Neuron (in vitro differentiated cells): ENCODE results near the gene BLVRA.
"Not testable (repeated sequence)": the region's sequence is repeated elsewhere in the genome, so short reads cannot be mapped to it uniquely, and the experiment has no call there.

Experiments used
- H2AFZ ChIP-seq: one replicate; pipeline ENCODE4 v1.6.1; 2013; ENCODE audit warnings: low read depth, mild to moderate bottlenecking, inconsistent platforms, low read length, moderate library complexity
- H3K27me3 ChIP-seq: one replicate; pipeline ENCODE4 v1.6.1; 2013; ENCODE audit warnings: low read length; ENCODE audit not compliant: insufficient read depth
- H3K36me3 ChIP-seq: one replicate; pipeline ENCODE4 v1.6.1; 2013; ENCODE audit warnings: low read length; ENCODE audit not compliant: insufficient read depth
- H3K4me1 ChIP-seq: one replicate; pipeline ENCODE4 v1.6.1; 2013; ENCODE audit warnings: low read length; ENCODE audit not compliant: insufficient read depth
- H3K4me3 ChIP-seq: 2 replicates; pipeline ENCODE4 v1.5.1; 2013; ENCODE audit warnings: mild to moderate bottlenecking, low read length, moderate library complexity
- H3K9me3 ChIP-seq: one replicate; pipeline ENCODE4 v1.6.1; 2013; ENCODE audit warnings: low read length

BLVRA gene

GRCh38 chr7:43816046-43816797, 57.7 kb downstream of the BLVRA start:
- H3K27me3 ChIP-seq, H2AFZ ChIP-seq, H3K4me3 ChIP-seq, H3K9me3 ChIP-seq, H3K4me1 ChIP-seq, H3K36me3 ChIP-seq: not testable (repeated sequence)

- not testable (repeated sequence) for H3K27me3 ChIP-seq
Measured at GRCh38 chr7:43823425-43823824, 64.9 kb downstream of the BLVRA start.

GRCh38 chr7:43823941-43824340, 65.5 kb downstream of the BLVRA start:
- Histone ChIP-seq H3K4me1 (no peaks in the 10 kb centered on the region), H3K36me3 (no peaks in the 10 kb centered on the region), H3K27me3 (peaks cover 8% of the 10 kb centered on the region), H2AFZ (no peak overlapping the region), H3K9me3 (no peaks in the 10 kb centered on the region), H3K4me3 (no peak overlapping the region)

More at GRCh38 chr7:43823425-43823824, 64.9 kb downstream of the BLVRA start:
- H3K9me3 ChIP-seq, H3K4me1 ChIP-seq, H3K4me3 ChIP-seq, H3K36me3 ChIP-seq, H2AFZ ChIP-seq: not testable (repeated sequence)

GRCh38 chr7:43824513-43824912, 66.0 kb downstream of the BLVRA start:
- not testable (repeated sequence) for H2AFZ ChIP-seq, H3K36me3 ChIP-seq, H3K4me3 ChIP-seq, H3K9me3 ChIP-seq, H3K4me1 ChIP-seq, H3K27me3 ChIP-seq

GRCh38 chr7:43824963-43825362, 66.5 kb downstream of the BLVRA start:
- Histone ChIP-seq H3K36me3 (no peaks in the 10 kb centered on the region), H3K4me1 (no peaks in the 10 kb centered on the region), H3K9me3 (no peaks in the 10 kb centered on the region), H3K27me3 (peaks cover 9% of the 10 kb centered on the region), H2AFZ (no peak overlapping the region), H3K4me3 (no peak overlapping the region)

GRCh38 chr7:43825391-43825808, 66.9 kb downstream of the BLVRA start:
- no peaks in the 10 kb centered on the region for H3K9me3 ChIP-seq
- H3K4me3 ChIP-seq: no peak overlapping the region
- H3K36me3 ChIP-seq: no peaks in the 10 kb centered on the region
- peaks cover 9% of the 10 kb centered on the region for H3K27me3 ChIP-seq
- no peaks in the 10 kb centered on the region for H3K4me1 ChIP-seq
- H2AFZ ChIP-seq: no peak overlapping the region

- not testable (repeated sequence) for H3K27me3 ChIP-seq, H3K9me3 ChIP-seq, H3K4me1 ChIP-seq, H3K4me3 ChIP-seq, H3K36me3 ChIP-seq, H2AFZ ChIP-seq
Measured at GRCh38 chr7:43830917-43831316, 72.4 kb downstream of the BLVRA start.

- Histone ChIP-seq H3K27me3 (peaks cover 2% of the 10 kb centered on the region), H3K4me3 (no peak overlapping the region), H3K36me3 (no peaks in the 10 kb centered on the region), H3K9me3 (no peaks in the 10 kb centered on the region), H2AFZ (no peak overlapping the region), H3K4me1 (no peaks in the 10 kb centered on the region)
Measured at GRCh38 chr7:43834463-43835251, 76.2 kb downstream of the BLVRA start.

- Histone ChIP-seq H3K9me3 (no peaks in the 10 kb centered on the region), H3K27me3 (peaks cover 2% of the 10 kb centered on the region), H3K36me3 (no peaks in the 10 kb centered on the region), H2AFZ (peak overlapping the region; percentile 78), H3K4me1 (no peaks in the 10 kb centered on the region), H3K4me3 (peak overlapping the region; percentile 39)
Measured at GRCh38 chr7:43838201-43838658, 79.8 kb downstream of the BLVRA start.

- Histone ChIP-seq H3K36me3 (no peaks in the 10 kb centered on the region), H3K27me3 (no peaks in the 10 kb centered on the region), H2AFZ (no peak overlapping the region), H3K4me3 (no peak overlapping the region), H3K4me1 (no peaks in the 10 kb centered on the region), H3K9me3 (no peaks in the 10 kb centered on the region)
Measured at GRCh38 chr7:43843296-43843695, 84.8 kb downstream of the BLVRA start.

GRCh38 chr7:43844257-43844656, 85.8 kb downstream of the BLVRA start:
- no peaks in the 10 kb centered on the region for H3K36me3 ChIP-seq
- H3K4me3 ChIP-seq: no peak overlapping the region
- no peaks in the 10 kb centered on the region for H3K27me3 ChIP-seq
- no peaks in the 10 kb centered on the region for H3K4me1 ChIP-seq
- H3K9me3 ChIP-seq: no peaks in the 10 kb centered on the region
- H2AFZ ChIP-seq: no peak overlapping the region

- no peak overlapping the region for H2AFZ ChIP-seq
- H3K36me3 ChIP-seq: no peaks in the 10 kb centered on the region
- H3K9me3 ChIP-seq: no peaks in the 10 kb centered on the region
- no peaks in the 10 kb centered on the region for H3K27me3 ChIP-seq
- H3K4me3 ChIP-seq: no peak overlapping the region
- no peaks in the 10 kb centered on the region for H3K4me1 ChIP-seq
Measured at GRCh38 chr7:43844662-43845061, 86.2 kb downstream of the BLVRA start.

- Histone ChIP-seq H3K4me3 (no peak overlapping the region), H3K9me3 (no peaks in the 10 kb centered on the region), H3K4me1 (no peaks in the 10 kb centered on the region), H3K36me3 (no peaks in the 10 kb centered on the region), H3K27me3 (no peaks in the 10 kb centered on the region), H2AFZ (no peak overlapping the region)
Measured at GRCh38 chr7:43847496-43847895, 89.0 kb downstream of the BLVRA start.
